MM.1S (cell line): ENCODE results near the gene FAM98A.

Source experiments
- EZH2 ChIP-seq: fragments of 300-600 bp; sonication (generic); optimal IDR thresholded peaks from 2 replicates; pipeline ENCODE3; 2017; ENCODE audit warnings: low read depth, mild to moderate bottlenecking, antibody characterized with exemption, low read length, mixed read lengths
- EZH2phosphoT487 ChIP-seq: fragments of 300-600 bp; sonication (generic); IDR thresholded peaks from 2 replicates; pipeline ENCODE4 v1.6.1; 2018; ENCODE audit warnings: antibody characterized with exemption, low read length
- TF ChIP-seq, protein P1 (sequence below): fragments of 300-600 bp; sonication (generic); IDR thresholded peaks from 2 replicates; pipeline ENCODE4 v1.5.1; 2016; ENCODE audit warnings: antibody characterized with exemption, low read length, mixed read lengths

- TF ChIP-seq, protein P1, sequence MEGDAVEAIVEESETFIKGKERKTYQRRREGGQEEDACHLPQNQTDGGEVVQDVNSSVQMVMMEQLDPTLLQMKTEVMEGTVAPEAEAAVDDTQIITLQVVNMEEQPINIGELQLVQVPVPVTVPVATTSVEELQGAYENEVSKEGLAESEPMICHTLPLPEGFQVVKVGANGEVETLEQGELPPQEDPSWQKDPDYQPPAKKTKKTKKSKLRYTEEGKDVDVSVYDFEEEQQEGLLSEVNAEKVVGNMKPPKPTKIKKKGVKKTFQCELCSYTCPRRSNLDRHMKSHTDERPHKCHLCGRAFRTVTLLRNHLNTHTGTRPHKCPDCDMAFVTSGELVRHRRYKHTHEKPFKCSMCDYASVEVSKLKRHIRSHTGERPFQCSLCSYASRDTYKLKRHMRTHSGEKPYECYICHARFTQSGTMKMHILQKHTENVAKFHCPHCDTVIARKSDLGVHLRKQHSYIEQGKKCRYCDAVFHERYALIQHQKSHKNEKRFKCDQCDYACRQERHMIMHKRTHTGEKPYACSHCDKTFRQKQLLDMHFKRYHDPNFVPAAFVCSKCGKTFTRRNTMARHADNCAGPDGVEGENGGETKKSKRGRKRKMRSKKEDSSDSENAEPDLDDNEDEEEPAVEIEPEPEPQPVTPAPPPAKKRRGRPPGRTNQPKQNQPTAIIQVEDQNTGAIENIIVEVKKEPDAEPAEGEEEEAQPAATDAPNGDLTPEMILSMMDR: no peak
- TF ChIP-seq EZH2phosphoT487: no peak
- no peak for TF ChIP-seq EZH2
These were observed 48.9 kb downstream of the FAM98A start for GRCh38 chr2:33550206-33550605.
